Measurements from ENCODE around the gene EFCAB13.

DNA sequence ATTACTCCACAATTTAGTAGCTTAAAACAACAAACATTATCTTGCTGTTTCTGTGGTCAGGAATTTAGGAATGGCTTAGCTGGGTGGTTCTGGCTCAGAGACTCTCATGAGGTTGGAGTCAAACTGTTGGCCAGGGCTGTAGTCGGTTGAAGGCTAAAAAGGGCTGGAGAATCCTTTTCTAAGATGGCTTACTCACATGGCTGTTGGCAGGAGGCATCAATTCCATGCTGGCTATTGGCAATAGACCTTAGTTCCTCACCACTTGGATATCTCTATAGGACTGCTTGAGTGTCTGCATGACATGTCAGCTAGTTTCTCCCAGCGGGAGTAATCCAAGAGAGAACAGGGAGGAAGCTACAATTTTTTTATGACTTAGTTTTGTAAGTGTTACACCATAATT is 6.6 kb upstream of the EFCAB13 start:
- TF ChIP-seq POLR2A (IDR thresholded peaks at IDR 0.05) = no peak
- TF ChIP-seq, protein P1, sequence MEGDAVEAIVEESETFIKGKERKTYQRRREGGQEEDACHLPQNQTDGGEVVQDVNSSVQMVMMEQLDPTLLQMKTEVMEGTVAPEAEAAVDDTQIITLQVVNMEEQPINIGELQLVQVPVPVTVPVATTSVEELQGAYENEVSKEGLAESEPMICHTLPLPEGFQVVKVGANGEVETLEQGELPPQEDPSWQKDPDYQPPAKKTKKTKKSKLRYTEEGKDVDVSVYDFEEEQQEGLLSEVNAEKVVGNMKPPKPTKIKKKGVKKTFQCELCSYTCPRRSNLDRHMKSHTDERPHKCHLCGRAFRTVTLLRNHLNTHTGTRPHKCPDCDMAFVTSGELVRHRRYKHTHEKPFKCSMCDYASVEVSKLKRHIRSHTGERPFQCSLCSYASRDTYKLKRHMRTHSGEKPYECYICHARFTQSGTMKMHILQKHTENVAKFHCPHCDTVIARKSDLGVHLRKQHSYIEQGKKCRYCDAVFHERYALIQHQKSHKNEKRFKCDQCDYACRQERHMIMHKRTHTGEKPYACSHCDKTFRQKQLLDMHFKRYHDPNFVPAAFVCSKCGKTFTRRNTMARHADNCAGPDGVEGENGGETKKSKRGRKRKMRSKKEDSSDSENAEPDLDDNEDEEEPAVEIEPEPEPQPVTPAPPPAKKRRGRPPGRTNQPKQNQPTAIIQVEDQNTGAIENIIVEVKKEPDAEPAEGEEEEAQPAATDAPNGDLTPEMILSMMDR (IDR thresholded peaks at IDR 0.05 in 4 of 5, conservative IDR thresholded peaks at IDR 0.05 in 1 of 5) = no peak

Measured in gastrocnemius medialis (tissue), 4 donors.